Keratinocyte (primary cell): ENCODE results near the gene C7orf33. TPM values are rescaled to one million over a fixed set of nuclear protein-coding genes. Genes with fewer than 3 reads are reported as not detected.

ENCODE experiments used
- DNase-seq: peaks from one replicate; pipeline ENCODE4 v3.0.0-alpha.2; 2011; ENCODE audit warnings: low read depth, missing footprints, low spot score
- FAIRE-seq: peaks from 2 replicates; lab custom pipeline; 2011; peaks lifted over from hg19 to GRCh38; lab: Jason Lieb, UNC
- H2AFZ ChIP-seq: 2 replicates; pipeline ENCODE4 v1.6.0; 2012; ENCODE audit warnings: low read length, control low read depth, inconsistent platforms; ENCODE audit not compliant: control insufficient read depth
- H3K27ac ChIP-seq: 2 replicates; pipeline ENCODE4 v1.5.1; 2011; ENCODE audit warnings: low read length; ENCODE audit not compliant: control insufficient read depth, insufficient read depth
- H3K27me3 ChIP-seq: 3 replicates; pipeline ENCODE4 v1.6.0; 2011; ENCODE audit warnings: low read length; ENCODE audit not compliant: control insufficient read depth, insufficient read depth; ENCODE audit errors: extremely low read depth
- H3K36me3 ChIP-seq, 2 experiments: 2 replicates in 1 of 2; 3 replicates in 1 of 2; pipeline ENCODE4 v1.5.1; 2011; ENCODE audit warnings: low read length in 2 of 2, mild to moderate bottlenecking in 1 of 2; ENCODE audit not compliant: control insufficient read depth in 2 of 2, insufficient read depth in 2 of 2; ENCODE audit errors: extremely low read depth in 1 of 2
- H3K4me1 ChIP-seq: 3 replicates; pipeline ENCODE4 v1.5.1; 2011; ENCODE audit warnings: low read length; ENCODE audit not compliant: control insufficient read depth, insufficient read depth; ENCODE audit errors: extremely low read depth
- H3K4me2 ChIP-seq: 3 replicates; pipeline ENCODE4 v1.6.0; 2011; ENCODE audit warnings: low read depth, low read length; ENCODE audit not compliant: control insufficient read depth, insufficient read depth; ENCODE audit errors: extremely low read depth
- H3K4me3 ChIP-seq, 3 experiments: fragments of 200-600 bp in 1 of 3; sonication (generic) in 1 of 3; 2 replicates in 2 of 3; 3 replicates in 1 of 3; pipeline ENCODE4 v1.5.1; 2011 to 2016; ENCODE audit warnings: low read length in 3 of 3, mild to moderate bottlenecking in 3 of 3, control low read depth in 2 of 3, inconsistent platforms in 1 of 3, low read depth in 1 of 3, mixed read lengths in 1 of 3, mixed run types in 1 of 3, moderate library complexity in 1 of 3; ENCODE audit not compliant: control insufficient read depth in 2 of 3, insufficient read depth in 2 of 3; ENCODE audit errors: extremely low read depth in 1 of 3
- H3K79me2 ChIP-seq: 2 replicates; pipeline ENCODE4 v1.6.0; 2012; ENCODE audit warnings: low read length; ENCODE audit not compliant: control insufficient read depth, insufficient read depth
- H3K9ac ChIP-seq: 3 replicates; pipeline ENCODE4 v1.6.0; 2011; ENCODE audit warnings: low read length; ENCODE audit not compliant: control insufficient read depth, insufficient read depth; ENCODE audit errors: extremely low read depth
- H3K9me1 ChIP-seq: 3 replicates; pipeline ENCODE4 v1.6.0; 2011; ENCODE audit warnings: low read length; ENCODE audit not compliant: control insufficient read depth, insufficient read depth; ENCODE audit errors: extremely low read depth
- H3K9me3 ChIP-seq: 2 replicates; pipeline ENCODE4 v1.5.1; 2012; ENCODE audit warnings: low read depth, low read length; ENCODE audit not compliant: control insufficient read depth
- H4K20me1 ChIP-seq: 3 replicates; pipeline ENCODE4 v1.6.0; 2011; ENCODE audit warnings: low read length; ENCODE audit not compliant: control insufficient read depth, insufficient read depth; ENCODE audit errors: extremely low read depth
- CTCF ChIP-seq, 3 experiments: IDR thresholded peaks in 1 of 3; conservative IDR thresholded peaks in 1 of 3; optimal IDR thresholded peaks in 1 of 3; 2 replicates in 2 of 3; 3 replicates in 1 of 3; pipeline versions ENCODE3 to v1.5.1; 2011; ENCODE audit warnings: low read length in 3 of 3, mild to moderate bottlenecking in 3 of 3, moderate library complexity in 2 of 3, control low read depth in 1 of 3, inconsistent platforms in 1 of 3; ENCODE audit not compliant: insufficient read depth in 2 of 3; ENCODE audit errors: extremely low read depth in 1 of 3
- EZH2 ChIP-seq: IDR thresholded peaks from one replicate; pipeline ENCODE4 v1.6.1; 2012; ENCODE audit warnings: inconsistent platforms, mild to moderate bottlenecking, low read length, moderate library complexity
- dilution Hi-C: fragments of 300-500 bp; cut with MboI; formaldehyde crosslinking; loops from one replicate; pipeline ENCODE4 v1.7.0; 2020; ENCODE audit warnings: low sequenced_read_pairs; ENCODE audit not compliant: extremely low pct_ligation_motif_present
- polyA plus RNA-seq, 5 experiments: library from polyadenylated mRNA; depleted of rRNA in 3 of 5; stranded (reverse) in 3 of 5; stranded (forward) in 1 of 5; unstranded in 1 of 5; fragments of >200 nt; gene quantifications; 1 replicate in 1 of 5; 2 replicates in 3 of 5; 3 replicates in 1 of 5; pipeline versions ENCODE4 v1.2.1 to v1.2.3, GENCODE V29; 2011 to 2012; ENCODE audit warnings: missing spikeins in 2 of 5, low read depth in 1 of 5, low replicate concordance in 1 of 5

C7orf33 gene
- polyA plus RNA-seq, 1 donor (not counting 4 experiments of a cell fraction or from before 2014, with no cell fraction given) = not detected

GRCh38 chr7:148545932-148546331, 44.6 kb upstream of the C7orf33 start:
- H3K27ac ChIP-seq = no peak overlapping the region
- H3K4me2 ChIP-seq = no peak overlapping the region
- DNase-seq (no peak), FAIRE-seq (no peak)
- no peaks in the 10 kb centered on the region for H3K4me1 ChIP-seq
- H3K27me3 ChIP-seq = no peaks in the 10 kb centered on the region
- dilution Hi-C loops = no loop called here
- no peak overlapping the region for H2AFZ ChIP-seq
- no peak overlapping the region for H3K4me3 ChIP-seq
- no peak overlapping the region for H3K9ac ChIP-seq
- no peaks in the 10 kb centered on the region for H3K79me2 ChIP-seq
- H3K9me1 ChIP-seq = no peaks in the 10 kb centered on the region
- H3K9me3 ChIP-seq = no peaks in the 10 kb centered on the region
- no peaks in the 10 kb centered on the region for H3K36me3 ChIP-seq
- TF ChIP-seq CTCF (optimal IDR thresholded peaks at IDR 0.05 in 1 of 3, IDR thresholded peaks at IDR 0.05 in 1 of 3, conservative IDR thresholded peaks at IDR 0.05 in 1 of 3; ENCODE audit: extremely low read depth in 1 of 3, insufficient read depth in 2 of 3, low read length in 3 of 3) (no peak), EZH2 (no peak)
- H4K20me1 ChIP-seq = no peaks in the 10 kb centered on the region

GRCh38 chr7:148546857-148547256, 43.7 kb upstream of the C7orf33 start:
- Histone ChIP-seq H3K36me3 (no peaks in the 10 kb centered on the region), H3K79me2 (no peaks in the 10 kb centered on the region), H3K27me3 (no peaks in the 10 kb centered on the region), H3K27ac (no peak overlapping the region), H4K20me1 (no peaks in the 10 kb centered on the region), H3K9me1 (no peaks in the 10 kb centered on the region), H3K9me3 (no peaks in the 10 kb centered on the region), H3K4me2 (no peak overlapping the region), H3K4me3 (no peak overlapping the region), H3K9ac (no peak overlapping the region), H3K4me1 (no peaks in the 10 kb centered on the region), H2AFZ (no peak overlapping the region)
- TF ChIP-seq EZH2 (no peak), CTCF (optimal IDR thresholded peaks at IDR 0.05 in 1 of 3, IDR thresholded peaks at IDR 0.05 in 1 of 3, conservative IDR thresholded peaks at IDR 0.05 in 1 of 3; ENCODE audit: extremely low read depth in 1 of 3, insufficient read depth in 2 of 3, low read length in 3 of 3) (no peak)
- no peak for DNase-seq
- dilution Hi-C loops = no loop called here
- FAIRE-seq = no peak
